ENCODE data around the gene SCYGR3. TPM values are rescaled to one million over a fixed set of nuclear protein-coding genes. Genes with fewer than 3 reads are reported as not detected.

Gene SCYGR3
- total RNA-seq, result not detected

- TF ChIP-seq CTCF (IDR thresholded peaks at IDR 0.05), result no peak
- Histone ChIP-seq H3K27me3 (no peaks in the 10 kb centered on the region), H3K9me3 (no peaks in the 10 kb centered on the region), H3K9ac (ENCODE audit: low read depth in 2 of 2, low read length in 2 of 2) (no peak within 1 kb of the TSS), H3K4me3 (no peak within 1 kb of the TSS), H3K4me1 (no peaks in the 10 kb centered on the region), H3K36me3 (no peaks in the 10 kb centered on the region), H3K27ac (no peak within 1 kb of the TSS)
- DNase-seq, result no peak
- intact Hi-C loops (cut with DNase I), result no loop called here
These were observed at the start of gene SCYGR3 for GRCh38 chr2:227614740-227615139. Gene SCYGR3, minus strand, starts transcription at chr2:227614840. Its CDS starts 0 bp downstream, at chr2:227614840.

GRCh38 chr2:227661827-227662226 is 47.2 kb upstream of the SCYGR3 start:
- H3K27me3 ChIP-seq, result no peaks in the 10 kb centered on the region
- no peak for DNase-seq
- intact Hi-C loops (cut with DNase I), result loop anchor here (2.0 kb wide), 1 partner anchor 105 kb away; no protein-coding TSS in a partner anchor

GRCh38 chr2:227661025-227661649 is 46.5 kb upstream of the SCYGR3 start:
- no peak for DNase-seq
- Histone ChIP-seq H3K4me3 (no peak overlapping the region), H3K27ac (no peak overlapping the region), H3K4me1 (no peaks in the 10 kb centered on the region), H3K9me3 (no peaks in the 10 kb centered on the region), H3K9ac (ENCODE audit: low read depth in 2 of 2, low read length in 2 of 2) (no peak overlapping the region), H3K36me3 (no peaks in the 10 kb centered on the region), H3K27me3 (no peaks in the 10 kb centered on the region)
- no peak for TF ChIP-seq CTCF (IDR thresholded peaks at IDR 0.05)
- intact Hi-C loops (cut with DNase I), result loop anchor here (2.0 kb wide), 1 partner anchor 106 kb away; no protein-coding TSS in a partner anchor

More at GRCh38 chr2:227661827-227662226, 47.2 kb upstream of the SCYGR3 start:
- H3K9me3 ChIP-seq, result no peaks in the 10 kb centered on the region
- TF ChIP-seq CTCF (IDR thresholded peaks at IDR 0.05), result no peak
- H3K36me3 ChIP-seq, result no peaks in the 10 kb centered on the region
- H3K27ac ChIP-seq, result no peak overlapping the region
- no peaks in the 10 kb centered on the region for H3K4me1 ChIP-seq
- no peak overlapping the region for H3K9ac ChIP-seq (ENCODE audit: low read depth in 2 of 2, low read length in 2 of 2)
- no peak overlapping the region for H3K4me3 ChIP-seq

- no peak for TF ChIP-seq CTCF (IDR thresholded peaks at IDR 0.05)
- DNase-seq, result no peak
- intact Hi-C loops (cut with DNase I), result loop anchor here (5.0 to 10.0 kb wide), 3 partner anchors 205 to 253 kb away; no protein-coding TSS in a partner anchor
- Histone ChIP-seq H3K27me3 (no peaks in the 10 kb centered on the region), H3K36me3 (no peaks in the 10 kb centered on the region), H3K4me1 (no peaks in the 10 kb centered on the region), H3K27ac (no peak overlapping the region), H3K9ac (ENCODE audit: low read depth in 2 of 2, low read length in 2 of 2) (no peak overlapping the region), H3K9me3 (no peaks in the 10 kb centered on the region), H3K4me3 (no peak overlapping the region)
These were observed 42.7 kb upstream of the SCYGR3 start for GRCh38 chr2:227657199-227657845.

- no peak overlapping the region for H3K27ac ChIP-seq
- no peak overlapping the region for H3K9ac ChIP-seq (ENCODE audit: low read depth in 2 of 2, low read length in 2 of 2)
- no peaks in the 10 kb centered on the region for H3K27me3 ChIP-seq
- no peak for TF ChIP-seq CTCF (IDR thresholded peaks at IDR 0.05)
- no peaks in the 10 kb centered on the region for H3K4me1 ChIP-seq
- DNase-seq, result no peak
- no peak overlapping the region for H3K4me3 ChIP-seq
- intact Hi-C loops (cut with DNase I), result loop anchor here (5.0 to 10.0 kb wide), 3 partner anchors 207 to 251 kb away; no protein-coding TSS in a partner anchor
- no peaks in the 10 kb centered on the region for H3K36me3 ChIP-seq
- no peaks in the 10 kb centered on the region for H3K9me3 ChIP-seq
These were observed 40.8 kb upstream of the SCYGR3 start for GRCh38 chr2:227655454-227655853.

All from colonic mucosa (tissue), 4 donors.